K562 (cell line): ENCODE data around the gene MAD1L1. TPM values are rescaled to one million over a fixed set of nuclear protein-coding genes. Genes with fewer than 3 reads are reported as not detected.

Experiments
- ATAC-seq: fragments of 200-7000 bp; cut with Tn5 transposase; 3 replicates; pipeline ENCODE4 v1.9.1; 2020; ENCODE audit warnings: moderate library complexity
- BruUV-seq: library from RNA; stranded (reverse); fragments of 400-500 nt; replicated peaks from 2 replicates; lab custom pipeline; 2021; lab: Mats Ljungman, UMichigan
- CTCF ChIA-PET: fragments of 300-600 bp; formaldehyde crosslinking; extraction: SDS; loops from one replicate; lab custom pipeline; 2021; ENCODE audit warnings: low intra/inter-chr PET ratio; lab: Yijun Ruan, JAX
- POLR2A ChIA-PET: fragments of 300-600, 350-650 bp; sonication (Branson Sonifier 250); formaldehyde crosslinking; extraction: SDS; loops from one replicate; lab custom pipeline; 2021; ENCODE audit warnings: antibody characterized with exemption, inconsistent platforms; lab: Yijun Ruan, JAX
- DNase-seq, 4 experiments: peaks; one replicate each; pipeline versions ENCODE4 v3.0.0 to v3.0.0-alpha.2; 2011 to 2018; ENCODE audit warnings: low spot score in 3 of 4, mixed read lengths in 3 of 4; ENCODE audit errors: extremely low read depth in 1 of 4
- FAIRE-seq: peaks from 2 replicates; lab custom pipeline; 2011; peaks lifted over from hg19 to GRCh38; lab: Jason Lieb, UNC
- H2AFZ ChIP-seq: 2 replicates; pipeline ENCODE4 v1.6.0; 2011; ENCODE audit warnings: low read depth, low read length, control low read depth, inconsistent platforms
- H3K27ac ChIP-seq: fragments of 200-600 bp; 3 replicates; pipeline ENCODE4 v1.8.0; 2011; ENCODE audit warnings: low read depth, mild to moderate bottlenecking, control low read depth, inconsistent platforms, low read length, moderate library complexity, mixed read lengths; ENCODE audit errors: extremely low read depth
- H3K27me3 ChIP-seq, 2 experiments: fragments of 300-600 bp in 1 of 2; 2 replicates in 1 of 2; 3 replicates in 1 of 2; pipeline versions ENCODE4 v1.6.0 to v1.8.0; 2011; ENCODE audit warnings: inconsistent platforms in 2 of 2, low read length in 2 of 2, mild to moderate bottlenecking in 1 of 2, mixed read lengths in 1 of 2, moderate library complexity in 1 of 2; ENCODE audit not compliant: control insufficient read depth in 2 of 2, insufficient read depth in 2 of 2
- H3K36me3 ChIP-seq: fragments of 300-600 bp; 3 replicates; pipeline ENCODE4 v1.8.0; 2011; ENCODE audit warnings: mild to moderate bottlenecking, low read length, inconsistent platforms; ENCODE audit not compliant: control insufficient read depth, insufficient read depth
- H3K4me1 ChIP-seq, 2 experiments: fragments of 200-600 bp in 1 of 2; replicated peaks in 1 of 2; 2 replicates in 1 of 2; 3 replicates in 1 of 2; pipeline versions ENCODE4 v1.5.1 to v1.8.0; 2011; ENCODE audit warnings: inconsistent platforms in 2 of 2, low read length in 2 of 2, mild to moderate bottlenecking in 1 of 2, mixed read lengths in 1 of 2, moderate library complexity in 1 of 2; ENCODE audit not compliant: control insufficient read depth in 2 of 2, insufficient read depth in 2 of 2
- H3K4me2 ChIP-seq: 2 replicates; pipeline ENCODE4 v1.6.1; 2011; ENCODE audit warnings: low read length, control low read depth, inconsistent platforms, mixed read lengths; ENCODE audit not compliant: insufficient read depth
- H3K4me3 ChIP-seq: fragments of 200-600 bp; sonication (generic), shearing (Covaris generic); 2 replicates; pipeline ENCODE4 v1.5.1; 2016; ENCODE audit warnings: control low read depth, inconsistent platforms
- H3K79me2 ChIP-seq: fragments of 200-600 bp; 3 replicates; pipeline ENCODE4 v1.8.0; 2011; ENCODE audit warnings: low read length, inconsistent platforms; ENCODE audit not compliant: control insufficient read depth, insufficient read depth
- H3K9ac ChIP-seq, 2 experiments: 2 replicates each; pipeline versions ENCODE4 v1.6.0 to v1.6.1; 2011; ENCODE audit warnings: low read depth in 2 of 2, low read length in 2 of 2, control low read depth in 1 of 2, inconsistent platforms in 1 of 2, mild to moderate bottlenecking in 1 of 2, mixed read lengths in 1 of 2; ENCODE audit not compliant: insufficient read depth in 1 of 2
- H3K9me1 ChIP-seq: one replicate; pipeline ENCODE4 v1.6.0; 2011; ENCODE audit warnings: inconsistent platforms, mild to moderate bottlenecking, low read length, moderate library complexity; ENCODE audit not compliant: control insufficient read depth, insufficient read depth
- H3K9me3 ChIP-seq: replicated peaks from 2 replicates; pipeline ENCODE4 v1.5.1; 2011; ENCODE audit warnings: low read depth, low read length, inconsistent platforms; ENCODE audit not compliant: control insufficient read depth, insufficient read depth
- H4K20me1 ChIP-seq: replicated peaks from 2 replicates; pipeline ENCODE4 v1.6.1; 2011; ENCODE audit warnings: low read length, inconsistent platforms, mixed read lengths; ENCODE audit not compliant: control insufficient read depth, insufficient read depth
- ARID1B ChIP-seq: fragments of 450-650 bp; IDR thresholded peaks from 2 replicates; pipeline ENCODE4 v1.6.1; 2016; ENCODE audit warnings: antibody characterized with exemption, mild to moderate bottlenecking, inconsistent platforms
- CCNT2 ChIP-seq: IDR thresholded peaks from 2 replicates; pipeline ENCODE4 v1.6.1; 2011; ENCODE audit warnings: borderline replicate concordance, low read depth, mild to moderate bottlenecking, moderate library complexity, mixed read lengths, low read length; ENCODE audit not compliant: insufficient read length; ENCODE audit errors: extremely low read depth
- EP400 ChIP-seq: fragments of 450-650 bp; IDR thresholded peaks from 2 replicates; pipeline ENCODE4 v1.6.1; 2017; ENCODE audit warnings: antibody characterized with exemption, mild to moderate bottlenecking, moderate library complexity
- GABPB1 ChIP-seq: sonication (generic); formaldehyde crosslinking; IDR thresholded peaks from 2 replicates; pipeline ENCODE4 v1.8.0; 2022; ENCODE audit warnings: mild to moderate bottlenecking, missing genetic modification reagents
- HDAC8 ChIP-seq: fragments of 450-650 bp; IDR thresholded peaks from 2 replicates; pipeline ENCODE4 v1.6.1; 2016; ENCODE audit warnings: mild to moderate bottlenecking, missing genetic modification characterization, moderate library complexity, missing compliant biosample characterization
- MAFK ChIP-seq: IDR thresholded peaks from 2 replicates; pipeline ENCODE4 v1.6.1; 2011; ENCODE audit warnings: low read length, improper control_type of control experiment
- MTF1 ChIP-seq: fragments of 250-450 bp; sonication (Bioruptor Pico); IDR thresholded peaks from 2 replicates; pipeline ENCODE4 v1.9.0; 2021; ENCODE audit warnings: moderate library complexity, mild to moderate bottlenecking, inconsistent platforms, borderline replicate concordance
- NUFIP1 ChIP-seq: fragments of 450-650 bp; IDR thresholded peaks from 2 replicates; pipeline ENCODE4 v1.6.1; 2018; ENCODE audit not compliant: partially characterized antibody
- PRMT5 ChIP-seq: sonication (generic); formaldehyde crosslinking; IDR thresholded peaks from 2 replicates; pipeline ENCODE4 v1.5.0; 2020; ENCODE audit warnings: missing genetic modification reagents
- RBM39 ChIP-seq: fragments of 200-400 bp; formaldehyde crosslinking; optimal IDR thresholded peaks from 2 replicates; pipeline ENCODE3; 2018; ENCODE audit warnings: low read depth, low read length
- SMAD4 ChIP-seq: fragments of 250-450 bp; sonication (Bioruptor Pico); conservative IDR thresholded peaks from 2 replicates; pipeline ENCODE4 v1.8.0; 2021; ENCODE audit warnings: inconsistent platforms, mild to moderate bottlenecking, moderate library complexity
- SP1 ChIP-seq: sonication (generic); formaldehyde crosslinking; IDR thresholded peaks from 2 replicates; pipeline ENCODE4 v1.8.1; 2022; ENCODE audit warnings: mild to moderate bottlenecking, missing genetic modification reagents
- TAL1 ChIP-seq: fragments of 450-650 bp; IDR thresholded peaks from 2 replicates; pipeline ENCODE4 v1.6.1; 2016; ENCODE audit warnings: mild to moderate bottlenecking
- ZFP1 ChIP-seq: fragments of 450-650 bp; formaldehyde crosslinking; IDR thresholded peaks from 2 replicates; pipeline ENCODE4 v1.4.0; 2020; ENCODE audit warnings: mild to moderate bottlenecking, mixed read lengths
- ZNF184 ChIP-seq: sonication (generic); formaldehyde crosslinking; IDR thresholded peaks from 2 replicates; pipeline ENCODE4 v1.5.0; 2020; ENCODE audit warnings: missing genetic modification reagents
- ZSCAN29 ChIP-seq: fragments of 450-650 bp; IDR thresholded peaks from 2 replicates; pipeline ENCODE4 v1.6.1; 2017
- WGBS: fragments of 100-300 bp; shearing (Covaris generic); methylation state at CpG from one replicate; pipeline ENCODE4 v1.1.6; 2016; ENCODE audit warnings: low coverage, mixed read lengths; ENCODE audit not compliant: insufficient coverage; ENCODE audit errors: missing lambda C conversion rate; 5-methylcytosine and 5-hydroxymethylcytosine counted together
- in situ Hi-C: fragments of 300-500 bp; cut with MboI; formaldehyde crosslinking; loops from 4 replicates; pipeline ENCODE4 v1.15.0; 2018; ENCODE audit warnings: inconsistent platforms, mixed read lengths
- intact Hi-C: fragments of 100-400 bp; cut with micrococcal nuclease; formaldehyde crosslinking; loops from 2 replicates; pipeline ENCODE4 v1.14.2; 2022
- polyA plus RNA-seq, 8 experiments: library from polyadenylated mRNA; depleted of rRNA in 4 of 8; stranded (reverse) in 5 of 8; unstranded in 3 of 8; fragments of >200 nt; fragmentation: Nextera tagmentation in 2 of 8; fragmentation: Illumina TruSeq in 1 of 8; extraction: Ambion mirVana in 2 of 8; extraction: Trizol in 1 of 8; gene quantifications; 2 replicates each; pipeline versions ENCODE4 v1.2.1 to v1.2.3, GENCODE V29; 2011 to 2014; ENCODE audit warnings: inconsistent platforms in 1 of 8, missing spikeins in 1 of 8
- total RNA-seq, 7 experiments: library from RNA; depleted of rRNA in 6 of 7; stranded (reverse); fragments of >200 nt in 6 of 7; fragmentation: Illumina TruSeq in 2 of 7; extraction: Trizol in 2 of 7; gene quantifications; 2 replicates each; pipeline versions ENCODE4 v1.2.1 to v1.2.3, GENCODE V29; 2011 to 2021; ENCODE audit warnings: low replicate concordance in 1 of 7
- TF ChIP-seq, protein P1 (sequence below): fragments of 450-650 bp; IDR thresholded peaks from 2 replicates; pipeline ENCODE4 v1.6.1; 2017; ENCODE audit warnings: antibody characterized with exemption
- TF ChIP-seq, protein P2 (sequence below): IDR thresholded peaks from 2 replicates; pipeline ENCODE4 v1.6.1; 2011; ENCODE audit not compliant: insufficient read length; ENCODE audit errors: extremely low read depth

MAD1L1 gene
- total and polyA plus RNA-seq, 9 of the 15 experiments (the other 6 are each of a cell fraction or from before 2014, with no cell fraction given): 1.7 to 89.7 (median 18.0) TPM

- TF ChIP-seq, protein P1, sequence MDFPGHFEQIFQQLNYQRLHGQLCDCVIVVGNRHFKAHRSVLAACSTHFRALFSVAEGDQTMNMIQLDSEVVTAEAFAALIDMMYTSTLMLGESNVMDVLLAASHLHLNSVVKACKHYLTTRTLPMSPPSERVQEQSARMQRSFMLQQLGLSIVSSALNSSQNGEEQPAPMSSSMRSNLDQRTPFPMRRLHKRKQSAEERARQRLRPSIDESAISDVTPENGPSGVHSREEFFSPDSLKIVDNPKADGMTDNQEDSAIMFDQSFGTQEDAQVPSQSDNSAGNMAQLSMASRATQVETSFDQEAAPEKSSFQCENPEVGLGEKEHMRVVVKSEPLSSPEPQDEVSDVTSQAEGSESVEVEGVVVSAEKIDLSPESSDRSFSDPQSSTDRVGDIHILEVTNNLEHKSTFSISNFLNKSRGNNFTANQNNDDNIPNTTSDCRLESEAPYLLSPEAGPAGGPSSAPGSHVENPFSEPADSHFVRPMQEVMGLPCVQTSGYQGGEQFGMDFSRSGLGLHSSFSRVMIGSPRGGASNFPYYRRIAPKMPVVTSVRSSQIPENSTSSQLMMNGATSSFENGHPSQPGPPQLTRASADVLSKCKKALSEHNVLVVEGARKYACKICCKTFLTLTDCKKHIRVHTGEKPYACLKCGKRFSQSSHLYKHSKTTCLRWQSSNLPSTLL: no peak
- TF ChIP-seq, protein P2, sequence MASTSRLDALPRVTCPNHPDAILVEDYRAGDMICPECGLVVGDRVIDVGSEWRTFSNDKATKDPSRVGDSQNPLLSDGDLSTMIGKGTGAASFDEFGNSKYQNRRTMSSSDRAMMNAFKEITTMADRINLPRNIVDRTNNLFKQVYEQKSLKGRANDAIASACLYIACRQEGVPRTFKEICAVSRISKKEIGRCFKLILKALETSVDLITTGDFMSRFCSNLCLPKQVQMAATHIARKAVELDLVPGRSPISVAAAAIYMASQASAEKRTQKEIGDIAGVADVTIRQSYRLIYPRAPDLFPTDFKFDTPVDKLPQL: no peak
Measured at GRCh38 chr7:2116989-2117591, 115.7 kb downstream of the MAD1L1 start (continued).

GRCh38 chr7:2116448-2116810 is 116.3 kb downstream of the MAD1L1 start:
- no peaks in the 10 kb centered on the region for H3K9me1 ChIP-seq
- no peak for FAIRE-seq
- TF ChIP-seq TAL1 (no peak), SP1 (CRISPR knock-in tag) (no peak), GABPB1 (no peak), EP400 (no peak), RBM39 (no peak), SMAD4 (no peak), ZSCAN29 (no peak), NUFIP1 (no peak), MTF1 (CRISPR knock-in tag) (no peak), ZNF184 (no peak), ARID1B (no peak), PRMT5 (no peak), CCNT2 (no peak), ZFP1 (CRISPR knock-in tag) (no peak), MAFK (no peak), HDAC8 (tag) (no peak)
- H3K36me3 ChIP-seq: peaks cover 10% of the 10 kb centered on the region; the same call in 2 of the 3 replicates
- no peaks in the 10 kb centered on the region for H3K79me2 ChIP-seq
- no TSS peak for BruUV-seq
- no peak overlapping the region; a peak in 1 of 4 replicates for H3K9ac ChIP-seq
- H3K27ac ChIP-seq: no peak overlapping the region
- no peak overlapping the region for H3K4me2 ChIP-seq
- no peak for ATAC-seq
- no peaks in the 10 kb centered on the region for H3K27me3 ChIP-seq
- no peak for DNase-seq
- H2AFZ ChIP-seq: no peak overlapping the region
- intact Hi-C loops (no loop called here), in situ Hi-C loops (no loop called here)
- POLR2A ChIA-PET: interaction anchor here (0.6 kb wide), 1 partner anchor 57 kb away, joined by 3 read pairs; no protein-coding TSS in a partner anchor
- H3K4me1 ChIP-seq: peaks cover 0 to 57% of the 10 kb centered on the region in 2 experiments; a peak in 2 of 5 replicates
- no peaks in the 10 kb centered on the region for H4K20me1 ChIP-seq
- CTCF ChIA-PET: no interaction called here
- H3K9me3 ChIP-seq: no peaks in the 10 kb centered on the region
- no peak overlapping the region for H3K4me3 ChIP-seq
- WGBS: 77% methylated on average over 7 of the region's 9 CpGs
